AG04449 (cell line): Measurements from ENCODE around the gene C11orf24.

Experiments used
- CTCF ChIA-PET: fragments of 350-600 bp; formaldehyde crosslinking; extraction: SDS; loops from one replicate; lab custom pipeline; 2021; ENCODE audit warnings: antibody characterized with exemption; lab: Yijun Ruan, JAX
- POLR2A ChIA-PET: fragments of 400-600, 350-600 bp; formaldehyde crosslinking; extraction: SDS; loops from one replicate; lab custom pipeline; 2020; ENCODE audit warnings: antibody characterized with exemption, inconsistent platforms; lab: Yijun Ruan, JAX
- DNase-seq: peaks from one replicate; pipeline ENCODE4 v3.0.0-alpha.2; 2010; ENCODE audit warnings: low read depth, low spot score
- H3K4me3 ChIP-seq: 2 replicates; pipeline ENCODE4 v1.5.1; 2011; ENCODE audit warnings: low read depth, mild to moderate bottlenecking, control low read depth, low read length
- CTCF ChIP-seq: IDR thresholded peaks from one replicate; pipeline ENCODE4 v1.5.1; 2011; ENCODE audit warnings: mild to moderate bottlenecking, moderate library complexity, low read length, control low read depth, inconsistent platforms; ENCODE audit not compliant: insufficient read depth; ENCODE audit errors: missing control alignments

The C11orf24 gene

GRCh38 chr11:68258363-68258765 is 13.4 kb downstream of the C11orf24 start:
- POLR2A ChIA-PET: interaction anchor here (1.1 to 4.6 kb wide), 4 partner anchors 13 to 124 kb away, joined by 4 to 39 read pairs (median 6); partner anchors contain the start of gene C11orf24

GRCh38 chr11:68257477-68258362 is 14.1 kb downstream of the C11orf24 start:
- TF ChIP-seq CTCF: peak; percentile 85
- DNase-seq: peak; percentile 59
- H3K4me3 ChIP-seq: no peak overlapping the region
- ChIA-PET POLR2A (interaction anchor here (0.6 to 4.6 kb wide), 8 partner anchors 13 to 202 kb away, joined by 3 to 39 read pairs (median 4); partner anchors contain the start of gene C11orf24), CTCF (interaction anchor here (0.7 to 6.3 kb wide), 50 partner anchors 10 to 235 kb away, joined by 3 to 150 read pairs (median 5); partner anchors contain the start of gene C11orf24)

More at GRCh38 chr11:68258363-68258765, 13.4 kb downstream of the C11orf24 start:
- DNase-seq: no peak
- CTCF ChIA-PET: interaction anchor here (0.7 to 6.3 kb wide), 24 partner anchors 11 to 193 kb away, joined by 3 to 150 read pairs (median 8); partner anchors contain the start of gene C11orf24
- TF ChIP-seq CTCF: no peak
- H3K4me3 ChIP-seq: no peak overlapping the region

GRCh38 chr11:68256331-68256741 is 15.4 kb downstream of the C11orf24 start:
- TF ChIP-seq CTCF: no peak
- ChIA-PET CTCF (interaction anchor here (1.5 to 6.3 kb wide), 19 partner anchors 9 to 192 kb away, joined by 4 to 150 read pairs (median 10); partner anchors contain the start of gene C11orf24), POLR2A (interaction anchor here (4.6 kb wide), 1 partner anchor 15 kb away, joined by 39 read pairs; the partner anchor contains the start of gene C11orf24)
- H3K4me3 ChIP-seq: peak overlapping the region; percentile 4; the same call in 1 of the 2 replicates
- DNase-seq: no peak

- H3K4me3 ChIP-seq: no peak overlapping the region
- CTCF ChIA-PET: interaction anchor here (5.2 to 6.3 kb wide), 2 partner anchors 15 to 43 kb away, joined by 124 to 150 read pairs; partner anchors contain the start of gene C11orf24
- no peak for DNase-seq
- TF ChIP-seq CTCF: no peak
- POLR2A ChIA-PET: no interaction called here
Measured at GRCh38 chr11:68255526-68255925, 16.2 kb downstream of the C11orf24 start.

GRCh38 chr11:68254421-68254820 is 17.4 kb downstream of the C11orf24 start:
- POLR2A ChIA-PET: no interaction called here
- DNase-seq: no peak
- CTCF ChIA-PET: interaction anchor here (1.2 to 2.0 kb wide), 2 partner anchors 43 to 193 kb away, joined by 3 to 13 read pairs; no protein-coding TSS in a partner anchor
- H3K4me3 ChIP-seq: no peak overlapping the region
- TF ChIP-seq CTCF: no peak
